Uterus (tissue), 4 donors: ENCODE data around the gene NCL. TPM values are rescaled to one million over a fixed set of nuclear protein-coding genes. Genes with fewer than 3 reads are reported as not detected.

Source experiments
- DNase-seq, 2 donors: peaks; one replicate each; pipeline ENCODE4 v3.0.0-alpha.2; 2019 to 2020
- H3K27ac ChIP-seq, 2 donors: fragments of 200-600 bp; sonication (generic); 1 replicate in 1 of 2; 2 replicates in 1 of 2; pipeline ENCODE4 v1.5.1; 2016 to 2018
- H3K27me3 ChIP-seq, 2 donors: fragments of 200-600 bp; sonication (generic); one replicate each; pipeline ENCODE4 v1.5.1; 2018 to 2019; ENCODE audit warnings: control low read depth in 1 of 2
- H3K36me3 ChIP-seq, 2 donors: fragments of 200-600 bp; sonication (generic); one replicate each; pipeline ENCODE4 v1.5.1; 2019; ENCODE audit warnings: control low read depth in 1 of 2
- H3K4me1 ChIP-seq, 2 donors: fragments of 200-600 bp; sonication (generic); one replicate each; pipeline ENCODE4 v1.5.1; 2018 to 2019; ENCODE audit warnings: control low read depth in 1 of 2
- H3K4me3 ChIP-seq, 2 donors: fragments of 200-600 bp; sonication (generic); 1 replicate in 1 of 2; 2 replicates in 1 of 2; pipeline ENCODE4 v1.5.1; 2018 to 2019; ENCODE audit warnings: mild to moderate bottlenecking in 1 of 2
- H3K9me3 ChIP-seq, 2 donors: fragments of 200-600 bp; sonication (generic); one replicate each; pipeline ENCODE4 v1.5.1; 2019; ENCODE audit warnings: control low read depth in 1 of 2
- POLR2A ChIP-seq, 2 donors: fragments of 450-650 bp; IDR thresholded peaks; one replicate each; pipeline ENCODE4 v1.6.1; 2016; ENCODE audit warnings: antibody characterized with exemption in 2 of 2, mild to moderate bottlenecking in 1 of 2, moderate library complexity in 1 of 2
- intact Hi-C: fragments of 100-400 bp; cut with DNase I; formaldehyde crosslinking; loops from one replicate; pipeline ENCODE4 v1.15.1; 2023; ENCODE audit warnings: low total_unique reads
- total RNA-seq, 4 donors: library from RNA; depleted of rRNA in 3 of 4; stranded (reverse); fragments of >200 nt in 3 of 4; gene quantifications; one replicate each; pipeline versions ENCODE4 v1.1.0 to v1.2.4, GENCODE V29; 2014 to 2023
- TF ChIP-seq, protein P1 (sequence below), 4 experiments: fragments of 200-600 bp in 2 of 4; fragments of 450-650 bp in 2 of 4; sonication (generic) in 2 of 4; IDR thresholded peaks; one replicate each; pipeline ENCODE4 v1.5.1; 2016 to 2019; ENCODE audit warnings: antibody characterized with exemption in 4 of 4, mild to moderate bottlenecking in 2 of 4, moderate library complexity in 1 of 4
- donor health status: DM: yes; HTN: yes; CAD: no.

NCL gene
- total RNA-seq, 4 donors from 2014 or later, result 68.8 to 429 (median 129) TPM

DNA sequence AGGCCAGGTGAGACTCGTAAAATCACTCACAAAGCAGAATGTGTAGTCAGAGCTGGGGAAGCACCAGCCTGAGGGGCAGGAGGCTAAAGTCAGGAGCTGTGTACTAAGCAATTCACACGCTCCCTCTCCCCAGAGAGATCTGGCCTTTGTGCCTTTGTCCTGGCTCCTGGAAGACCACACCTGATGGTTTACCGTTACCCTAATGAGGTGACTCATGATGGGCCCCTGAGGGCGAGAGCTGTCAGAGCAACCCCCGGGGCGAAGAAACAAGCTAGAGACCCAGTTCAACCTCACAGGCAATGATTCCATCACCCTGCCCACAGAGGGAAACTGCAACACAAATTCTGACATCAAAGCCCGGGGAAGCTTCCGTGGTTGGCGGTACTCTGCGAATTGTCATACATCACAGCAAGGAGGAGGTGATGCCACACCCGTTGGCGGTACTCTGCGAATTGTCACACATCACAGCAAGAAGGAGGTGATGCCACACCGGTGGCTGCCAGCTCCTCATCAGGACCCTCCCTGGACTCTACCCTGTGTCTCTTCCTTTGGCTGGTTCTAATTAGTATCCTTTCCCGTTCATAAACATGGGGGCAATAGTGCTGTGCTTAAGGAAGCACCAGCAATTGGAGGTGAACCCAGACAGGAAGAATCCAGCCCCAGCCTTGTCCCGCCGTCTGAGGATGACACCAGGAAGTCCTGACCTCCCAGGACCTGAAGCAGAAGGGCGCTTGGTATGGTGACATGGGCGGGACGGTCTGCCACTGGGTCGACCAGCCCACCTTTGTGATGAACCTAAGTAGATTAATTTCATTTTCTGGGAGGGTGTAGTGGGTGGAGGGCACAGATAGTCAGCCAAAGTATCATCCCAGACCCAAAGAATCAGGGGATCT, 38.2 kb downstream of the NCL start:
- DNase-seq, result no peak
- H3K27ac ChIP-seq, result no peak overlapping the region
- intact Hi-C loops, result no loop called here
- no peak for TF ChIP-seq POLR2A (IDR thresholded peaks at IDR 0.05)
- TF ChIP-seq, protein P1, sequence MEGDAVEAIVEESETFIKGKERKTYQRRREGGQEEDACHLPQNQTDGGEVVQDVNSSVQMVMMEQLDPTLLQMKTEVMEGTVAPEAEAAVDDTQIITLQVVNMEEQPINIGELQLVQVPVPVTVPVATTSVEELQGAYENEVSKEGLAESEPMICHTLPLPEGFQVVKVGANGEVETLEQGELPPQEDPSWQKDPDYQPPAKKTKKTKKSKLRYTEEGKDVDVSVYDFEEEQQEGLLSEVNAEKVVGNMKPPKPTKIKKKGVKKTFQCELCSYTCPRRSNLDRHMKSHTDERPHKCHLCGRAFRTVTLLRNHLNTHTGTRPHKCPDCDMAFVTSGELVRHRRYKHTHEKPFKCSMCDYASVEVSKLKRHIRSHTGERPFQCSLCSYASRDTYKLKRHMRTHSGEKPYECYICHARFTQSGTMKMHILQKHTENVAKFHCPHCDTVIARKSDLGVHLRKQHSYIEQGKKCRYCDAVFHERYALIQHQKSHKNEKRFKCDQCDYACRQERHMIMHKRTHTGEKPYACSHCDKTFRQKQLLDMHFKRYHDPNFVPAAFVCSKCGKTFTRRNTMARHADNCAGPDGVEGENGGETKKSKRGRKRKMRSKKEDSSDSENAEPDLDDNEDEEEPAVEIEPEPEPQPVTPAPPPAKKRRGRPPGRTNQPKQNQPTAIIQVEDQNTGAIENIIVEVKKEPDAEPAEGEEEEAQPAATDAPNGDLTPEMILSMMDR (IDR thresholded peaks at IDR 0.05), result no peak
- H3K36me3 ChIP-seq, result no peaks in the 10 kb centered on the region
- H3K4me3 ChIP-seq, result no peak overlapping the region
- no peaks in the 10 kb centered on the region for H3K27me3 ChIP-seq
- H3K9me3 ChIP-seq, result no peaks in the 10 kb centered on the region
- H3K4me1 ChIP-seq, result no peaks in the 10 kb centered on the region

DNA sequence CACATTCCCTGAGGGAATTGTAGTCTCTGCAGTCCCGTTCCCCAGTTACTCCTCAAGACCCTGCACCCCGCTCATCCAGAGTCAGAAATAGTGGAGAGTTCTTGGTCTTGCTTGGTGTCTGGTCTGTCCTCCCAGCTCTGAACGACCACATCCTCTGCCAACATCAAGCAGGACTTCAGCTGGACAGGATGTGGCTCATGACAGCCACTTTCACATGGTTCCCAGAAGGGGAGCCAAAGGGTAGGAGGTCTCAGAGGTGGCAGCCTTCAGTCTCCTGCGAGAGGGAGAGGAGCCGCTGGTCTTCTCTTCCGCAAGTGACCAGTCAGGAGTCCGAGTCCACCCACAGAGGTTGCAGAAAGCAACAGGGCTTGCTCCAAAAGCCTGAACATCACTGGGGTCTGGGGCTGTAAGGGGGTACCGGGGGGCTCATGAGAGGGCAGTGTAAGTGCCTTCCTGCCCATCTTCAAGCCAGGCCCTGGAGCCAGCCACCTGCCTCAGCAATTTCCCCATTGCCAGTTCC, 38.9 kb downstream of the NCL start:
- no peak for DNase-seq
- TF ChIP-seq, protein P1 (IDR thresholded peaks at IDR 0.05), result no peak
- TF ChIP-seq POLR2A (IDR thresholded peaks at IDR 0.05), result no peak

DNA sequence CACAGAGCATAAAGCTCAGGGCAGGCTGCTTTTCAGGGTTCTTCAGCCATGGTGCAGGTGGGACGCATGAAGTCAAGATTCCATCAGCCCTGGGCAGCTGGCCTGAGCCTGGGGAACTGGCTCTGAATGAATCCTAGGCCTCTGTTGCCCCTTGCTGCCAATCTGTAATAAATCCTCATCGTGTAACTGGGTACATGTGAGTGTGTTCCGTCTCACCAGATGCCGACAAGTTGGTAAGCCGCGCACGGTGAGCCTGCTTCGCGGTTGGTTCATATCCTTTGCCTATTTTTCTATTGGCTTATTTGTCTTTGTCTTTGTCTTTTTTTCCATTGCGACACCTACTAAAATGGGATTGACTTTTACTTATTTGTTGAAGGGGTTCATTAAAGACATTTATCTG, 41.1 kb downstream of the NCL start:
- TF ChIP-seq, protein P1 (IDR thresholded peaks at IDR 0.05), result no peak
- TF ChIP-seq POLR2A (IDR thresholded peaks at IDR 0.05), result no peak
- Histone ChIP-seq H3K27me3 (no peaks in the 10 kb centered on the region), H3K4me1 (no peaks in the 10 kb centered on the region), H3K9me3 (no peaks in the 10 kb centered on the region), H3K36me3 (no peaks in the 10 kb centered on the region), H3K4me3 (no peak overlapping the region), H3K27ac (no peak overlapping the region)
- intact Hi-C loops, result no loop called here
- no peak for DNase-seq

More for the DNA sequence above, 38.9 kb downstream of the NCL start:
- H3K27me3 ChIP-seq, result no peaks in the 10 kb centered on the region
- H3K4me1 ChIP-seq, result no peaks in the 10 kb centered on the region
- intact Hi-C loops, result no loop called here
- no peak overlapping the region for H3K4me3 ChIP-seq
- no peaks in the 10 kb centered on the region for H3K9me3 ChIP-seq
- H3K36me3 ChIP-seq, result no peaks in the 10 kb centered on the region
- H3K27ac ChIP-seq, result no peak overlapping the region

DNA sequence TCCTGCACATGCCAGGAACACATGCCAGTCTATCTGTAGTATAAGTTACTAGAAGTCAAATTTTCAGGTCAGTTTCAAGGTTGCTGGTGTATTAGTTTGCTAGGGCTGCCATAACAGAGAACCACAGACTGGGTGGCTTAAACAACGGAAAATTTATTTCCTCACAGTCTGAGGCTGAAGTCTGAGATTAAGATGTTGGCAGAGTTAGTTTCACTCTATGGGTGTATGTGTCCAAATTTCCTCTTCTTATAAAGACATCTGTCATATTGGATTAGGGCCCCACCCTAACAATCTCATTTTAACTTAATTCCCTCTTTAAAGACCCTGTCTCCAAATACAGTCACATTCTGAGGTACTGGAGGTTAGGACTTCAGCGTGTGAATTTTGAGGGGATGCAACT, 42.2 kb downstream of the NCL start:
- no peak for DNase-seq
- no peaks in the 10 kb centered on the region for H3K9me3 ChIP-seq
- TF ChIP-seq POLR2A (IDR thresholded peaks at IDR 0.05), result no peak
- TF ChIP-seq, protein P1 (IDR thresholded peaks at IDR 0.05), result no peak
- no peaks in the 10 kb centered on the region for H3K4me1 ChIP-seq
- H3K4me3 ChIP-seq, result no peak overlapping the region
- no peaks in the 10 kb centered on the region for H3K27me3 ChIP-seq
- no peaks in the 10 kb centered on the region for H3K36me3 ChIP-seq
- intact Hi-C loops, result no loop called here
- H3K27ac ChIP-seq, result no peak overlapping the region

DNA sequence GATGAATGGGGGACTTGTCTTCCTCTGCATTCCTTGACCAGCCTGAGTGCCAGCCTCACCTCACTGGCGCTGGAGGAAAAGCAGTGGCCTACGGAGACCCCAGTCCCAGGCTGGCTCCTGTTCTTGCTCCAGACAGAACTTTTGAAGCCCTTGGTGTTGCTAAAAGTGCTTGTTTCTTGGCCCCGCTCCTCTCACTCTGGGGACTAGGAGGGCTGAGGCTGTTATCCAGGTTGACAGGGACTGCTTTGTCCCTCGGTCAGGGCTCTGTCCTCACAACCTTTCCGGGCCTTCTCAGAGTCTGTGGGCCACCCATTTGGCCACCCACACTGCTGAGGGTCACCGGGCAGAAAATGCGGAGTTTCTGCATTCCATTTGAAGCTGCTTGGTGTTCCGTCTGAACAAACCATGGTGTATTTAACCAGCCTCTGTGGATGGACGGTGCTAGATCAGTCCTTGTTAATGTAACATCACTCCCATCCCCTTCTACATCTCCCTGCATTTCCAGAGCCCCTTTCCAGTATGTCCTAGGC, 43.2 kb downstream of the NCL start:
- Histone ChIP-seq H3K27me3 (no peaks in the 10 kb centered on the region), H3K36me3 (no peaks in the 10 kb centered on the region), H3K4me1 (no peaks in the 10 kb centered on the region), H3K4me3 (no peak overlapping the region), H3K9me3 (no peaks in the 10 kb centered on the region), H3K27ac (no peak overlapping the region)
- TF ChIP-seq, protein P1 (IDR thresholded peaks at IDR 0.05), result no peak
- TF ChIP-seq POLR2A (IDR thresholded peaks at IDR 0.05), result no peak
- intact Hi-C loops, result no loop called here
- DNase-seq, result no peak
